ENCODE results near the gene ETV1.
"Not testable (repeated sequence)": the region's sequence is repeated elsewhere in the genome, so short reads cannot be mapped to it uniquely, and the experiment has no call there.

The ETV1 gene

DNA sequence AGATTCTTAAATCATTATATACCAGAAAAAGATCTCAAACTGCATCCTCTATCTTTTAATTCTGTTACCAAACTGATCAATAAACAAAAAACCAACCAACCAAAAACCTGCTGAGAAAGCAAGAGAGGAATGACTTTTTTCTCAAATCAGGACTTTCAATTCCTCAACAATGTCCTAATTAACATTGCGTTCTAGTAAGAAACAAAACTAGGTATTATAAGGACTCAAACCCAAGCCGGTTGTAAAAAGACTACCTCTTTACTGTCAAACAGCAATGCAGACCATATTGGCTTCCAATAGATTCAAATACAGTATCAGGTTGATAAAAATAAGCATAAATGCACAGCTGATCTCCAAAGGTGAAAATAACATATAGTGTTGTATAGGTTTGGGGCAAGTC lies 57.3 kb downstream of the ETV1 start:
- no peak for DNase-seq (ENCODE audit: low spot score)

DNA sequence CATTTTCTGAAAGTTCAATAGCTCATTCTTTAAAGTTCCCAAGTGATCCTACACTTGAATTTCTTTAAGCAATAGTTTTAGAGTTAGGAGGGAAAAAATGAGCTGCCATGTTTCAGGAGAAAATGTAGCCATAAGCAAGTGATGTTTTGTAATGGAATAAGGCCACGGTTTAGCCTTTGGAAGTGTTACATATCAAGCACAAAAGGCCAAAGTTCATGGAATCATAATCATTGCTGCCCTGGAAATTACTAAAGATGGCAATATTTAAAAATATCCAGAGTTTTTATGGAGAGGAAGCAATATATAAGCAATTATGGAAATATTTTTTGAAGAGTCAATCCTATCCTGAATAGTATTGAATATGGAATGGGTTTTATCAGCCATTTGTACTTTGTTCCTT lies 68.4 kb downstream of the ETV1 start:
- DNase-seq (ENCODE audit: low spot score) = no peak

DNA sequence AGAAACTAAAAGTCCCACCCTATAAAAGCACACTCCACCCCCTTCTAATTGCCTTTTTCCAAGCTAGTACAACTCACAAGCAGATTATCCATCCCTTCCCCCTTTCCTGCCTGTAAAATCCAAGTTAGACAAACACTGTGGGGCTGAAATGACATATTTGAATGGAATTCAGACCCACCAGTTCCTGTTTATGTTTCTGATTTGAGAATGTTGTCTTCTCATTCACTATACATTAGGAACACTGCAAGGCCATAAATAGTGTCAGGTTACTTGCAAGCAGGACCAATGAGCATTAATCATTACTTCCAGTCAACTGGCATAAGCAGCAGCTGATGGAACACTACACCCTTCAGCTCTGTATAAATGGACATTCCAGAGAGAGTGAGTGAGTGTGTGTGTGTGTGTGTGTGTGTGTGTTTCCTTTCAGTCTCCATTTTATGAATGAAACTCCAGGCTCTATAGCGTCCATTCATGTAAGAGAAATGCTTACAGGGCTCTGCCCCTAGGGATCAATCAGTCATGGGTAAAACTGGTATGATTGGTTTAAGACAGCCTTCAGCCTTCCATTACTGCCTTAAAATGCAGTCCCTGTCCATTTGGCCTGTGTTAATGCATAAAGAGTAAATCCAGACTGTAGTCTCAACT lies 69.3 kb downstream of the ETV1 start:
- no peak for DNase-seq (ENCODE audit: low spot score)

DNA sequence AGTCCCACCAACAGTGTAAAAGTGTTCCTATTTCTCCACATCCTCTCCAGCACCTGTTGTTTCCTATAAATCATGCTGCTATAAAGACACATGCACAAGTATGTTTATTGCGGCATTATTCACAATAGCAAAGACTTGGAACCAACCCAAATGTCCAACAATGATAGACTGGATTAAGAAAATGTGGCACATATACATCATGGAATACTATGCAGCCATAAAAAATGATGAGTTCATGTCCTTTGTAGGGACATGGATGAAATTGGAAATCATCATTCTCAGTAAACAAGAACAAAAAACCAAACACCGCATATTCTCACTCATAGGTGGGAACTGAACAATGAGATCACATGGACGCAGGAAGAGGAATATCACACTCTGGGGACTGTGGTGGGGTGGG lies 71.1 kb downstream of the ETV1 start:
- DNase-seq (ENCODE audit: low spot score) = not testable (repeated sequence)

DNA sequence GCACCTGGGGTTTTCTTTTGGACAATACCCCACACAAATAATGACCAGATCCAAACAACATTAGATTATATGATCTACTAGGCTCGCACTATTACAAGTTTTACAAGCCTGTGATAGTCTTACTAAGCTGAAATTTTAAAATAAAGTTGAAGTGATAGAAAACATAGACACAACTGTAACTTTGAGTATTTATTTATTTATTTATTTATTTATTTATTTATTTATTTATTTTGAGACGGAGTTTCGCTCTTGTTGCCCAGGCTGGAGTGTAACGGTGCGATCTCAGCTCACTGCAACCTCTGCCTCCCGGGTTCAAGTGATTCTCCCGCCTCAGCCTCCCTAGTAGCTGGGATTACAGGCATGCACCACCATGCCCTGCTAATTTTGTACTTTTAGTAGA lies 72.4 kb downstream of the ETV1 start:
- DNase-seq (ENCODE audit: low spot score) = not testable (repeated sequence)

DNA sequence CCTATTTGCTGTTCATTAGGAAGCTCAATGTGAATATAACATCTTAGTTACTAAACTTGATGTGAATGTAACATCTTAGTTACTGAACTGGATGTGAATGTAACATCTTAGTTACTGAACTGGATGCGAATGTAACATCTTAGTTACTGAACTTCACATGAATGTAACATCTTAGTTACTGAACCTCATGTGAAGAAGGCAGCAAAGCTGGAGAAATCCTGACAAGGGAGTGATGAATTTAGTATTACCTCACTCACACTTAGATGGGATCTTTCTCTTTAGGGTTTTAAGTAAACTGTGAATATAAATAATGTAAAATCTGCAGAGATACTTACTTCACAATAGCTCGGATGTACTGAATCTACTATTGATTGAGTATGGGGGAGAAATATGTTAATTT lies 73.6 kb downstream of the ETV1 start:
- DNase-seq (ENCODE audit: low spot score) = no peak

DNA sequence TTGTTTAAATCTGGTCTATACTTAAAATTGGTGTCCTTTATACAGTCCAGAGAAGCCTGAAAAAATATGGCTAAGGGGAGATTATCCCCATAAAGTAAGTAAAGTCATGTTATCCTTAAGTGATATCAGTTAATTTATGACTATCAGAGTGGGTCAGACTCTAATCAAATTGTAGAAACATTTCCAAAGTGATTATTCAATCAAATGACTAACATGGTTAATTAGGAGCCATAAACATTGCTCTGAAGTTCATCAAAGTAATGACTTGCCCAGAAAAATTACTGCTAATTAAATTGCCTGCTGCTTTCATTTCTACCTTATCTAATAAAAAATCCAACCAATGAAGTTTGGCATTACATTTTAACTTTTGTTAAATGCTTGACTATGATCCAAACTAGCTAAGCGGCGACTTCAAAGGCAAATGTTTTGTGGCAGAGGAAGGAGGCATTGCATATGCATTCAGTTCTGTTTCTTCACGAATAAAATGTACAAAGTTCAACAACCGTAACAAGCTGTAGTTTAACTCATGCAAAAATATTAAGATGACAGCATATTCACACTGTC lies 76.7 kb downstream of the ETV1 start:
- no peak for DNase-seq (ENCODE audit: low spot score)

DNA sequence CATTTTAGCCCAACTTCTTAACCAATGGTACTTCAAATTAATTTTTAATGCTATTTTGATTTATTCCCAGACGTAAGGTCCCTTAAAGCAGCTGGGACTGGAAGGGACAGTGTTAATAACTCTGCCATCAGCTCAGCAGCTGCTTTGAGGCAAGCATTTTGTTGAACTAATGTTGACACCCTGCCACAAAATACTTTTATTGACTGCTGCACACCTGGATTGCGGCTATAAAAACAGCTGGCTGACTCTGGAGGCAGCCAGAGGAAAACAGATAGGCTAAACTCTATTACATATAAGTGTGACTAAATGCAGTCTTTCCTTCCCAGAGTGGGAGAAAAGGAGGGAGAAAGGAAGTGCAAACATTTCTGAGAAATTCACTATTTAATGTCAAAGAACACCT lies 77.6 kb downstream of the ETV1 start:
- DNase-seq (ENCODE audit: low spot score) = no peak

DNA sequence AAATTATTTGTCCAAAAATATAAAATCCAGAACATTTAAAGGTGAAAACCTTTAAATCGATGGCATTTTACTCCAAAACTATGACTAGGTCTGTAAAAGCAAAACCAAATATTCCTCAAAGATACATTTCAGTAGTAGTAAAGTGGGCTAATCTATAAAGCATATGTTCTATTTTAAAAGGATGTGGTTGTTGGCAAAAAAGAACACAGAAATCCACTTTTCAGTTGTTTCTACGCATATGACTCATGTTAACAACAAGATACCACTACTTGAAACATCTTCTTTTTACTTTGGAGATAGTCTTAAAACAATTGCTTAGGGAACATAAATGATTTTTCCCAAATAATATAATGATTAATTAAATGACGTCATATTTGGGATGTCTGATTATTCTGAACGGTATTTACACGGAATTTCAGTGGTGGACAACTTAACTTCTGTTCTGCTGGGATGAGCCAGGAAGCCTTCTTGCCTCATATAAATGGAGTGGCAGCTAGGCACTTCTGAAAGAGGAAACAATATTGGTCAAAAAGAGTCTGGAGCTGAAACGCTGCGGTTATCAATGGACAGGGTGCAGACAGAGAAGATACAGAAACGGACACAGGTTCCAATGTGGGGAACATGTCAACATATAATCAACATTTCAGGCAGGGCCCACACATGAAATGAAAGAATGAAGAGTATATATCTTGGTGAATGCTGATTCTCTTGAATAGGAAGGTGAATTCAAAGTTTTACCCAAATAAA lies 78.5 kb downstream of the ETV1 start:
- no peak for DNase-seq (ENCODE audit: low spot score)

DNA sequence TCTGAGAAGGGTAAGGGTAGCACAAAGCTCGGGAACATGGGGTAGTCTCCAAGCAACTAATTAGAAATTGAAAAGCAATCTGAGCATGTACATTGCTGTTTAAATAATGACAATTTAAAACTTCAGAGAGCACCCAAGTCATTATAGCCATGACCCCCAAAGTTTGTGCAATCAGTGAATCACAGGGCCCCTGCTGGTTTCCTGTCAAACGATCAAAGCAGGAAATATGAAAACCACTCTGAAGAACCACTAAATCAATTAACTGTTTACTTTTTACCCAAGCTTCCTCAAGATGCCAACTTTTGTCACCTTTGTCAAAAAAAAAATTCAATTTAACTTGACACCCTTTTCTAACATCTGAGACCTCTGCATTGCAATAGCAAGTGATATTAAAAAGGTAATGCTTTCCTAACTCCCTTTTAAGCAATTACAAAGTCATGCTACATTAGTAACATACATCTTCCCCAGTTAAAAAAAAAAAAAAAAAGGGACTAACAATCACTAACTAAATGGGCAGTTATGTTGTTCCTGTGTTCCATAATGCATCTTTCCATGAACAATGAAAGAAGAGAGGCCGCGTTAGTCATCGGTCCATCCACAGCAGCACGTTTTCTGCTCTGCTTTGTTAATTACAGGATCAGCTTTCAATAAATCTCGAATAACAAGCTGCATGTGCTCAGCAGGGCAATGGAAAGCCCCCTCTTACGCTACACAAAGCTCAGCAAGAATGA lies 80.6 kb downstream of the ETV1 start:
- no peak for DNase-seq (ENCODE audit: low spot score)

DNA sequence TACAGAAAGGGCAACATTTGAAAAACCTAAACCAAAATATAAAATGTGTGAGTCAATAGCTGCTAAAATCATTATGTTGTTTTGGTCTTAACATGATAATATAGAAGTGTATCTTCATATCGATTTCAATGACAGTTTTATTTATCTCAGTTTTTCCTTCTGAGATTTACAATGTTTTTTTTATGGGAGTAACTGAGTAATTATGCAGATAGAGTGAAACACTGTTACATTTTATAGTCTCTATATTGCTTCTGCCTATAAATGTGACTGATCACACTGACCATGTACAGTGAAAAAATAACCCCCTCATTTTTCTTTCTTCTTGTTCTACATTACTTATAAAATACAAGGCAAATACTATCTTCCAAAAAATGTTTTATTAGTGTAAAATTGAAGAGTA lies 81.6 kb downstream of the ETV1 start:
- no peak for DNase-seq (ENCODE audit: low spot score)

DNA sequence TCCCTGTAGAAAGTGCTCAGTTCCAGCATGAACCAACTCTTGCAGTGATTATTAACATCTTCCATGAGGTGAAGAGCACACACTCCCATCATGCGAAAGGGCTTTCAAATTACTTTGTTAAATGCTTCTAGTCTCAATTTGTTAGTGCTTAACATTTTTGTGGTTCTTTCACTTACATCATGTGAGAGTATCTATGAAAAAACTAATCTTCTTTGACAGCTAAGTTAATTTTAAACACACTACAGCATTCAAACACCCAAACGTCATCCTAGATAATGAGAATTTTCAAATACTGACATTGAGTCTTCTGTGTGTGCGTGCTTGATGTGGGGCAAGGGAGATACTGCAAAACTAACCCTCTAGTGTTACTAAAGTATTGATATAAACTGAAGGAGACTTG lies 84.8 kb downstream of the ETV1 start:
- DNase-seq (ENCODE audit: low spot score) = no peak

DNA sequence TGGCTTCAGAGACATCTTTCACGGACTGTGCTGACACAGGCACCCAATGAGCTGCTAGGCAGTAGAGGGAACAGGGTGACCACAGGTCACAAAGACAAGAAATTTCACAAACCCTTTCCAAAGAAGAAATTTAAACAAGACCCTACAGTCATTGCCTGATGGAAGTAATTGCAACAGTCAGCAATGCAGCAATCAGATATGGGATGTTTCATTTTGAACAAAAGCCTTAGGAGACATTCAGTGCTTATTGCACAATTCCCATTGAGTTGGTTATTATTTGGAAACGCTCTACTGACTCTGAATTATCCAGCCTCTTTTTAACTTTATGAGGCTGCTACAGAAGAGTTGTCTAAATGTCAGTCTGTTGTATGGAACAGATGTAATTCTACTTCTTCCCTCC lies 85.5 kb downstream of the ETV1 start:
- no peak for DNase-seq (ENCODE audit: low spot score)

DNA sequence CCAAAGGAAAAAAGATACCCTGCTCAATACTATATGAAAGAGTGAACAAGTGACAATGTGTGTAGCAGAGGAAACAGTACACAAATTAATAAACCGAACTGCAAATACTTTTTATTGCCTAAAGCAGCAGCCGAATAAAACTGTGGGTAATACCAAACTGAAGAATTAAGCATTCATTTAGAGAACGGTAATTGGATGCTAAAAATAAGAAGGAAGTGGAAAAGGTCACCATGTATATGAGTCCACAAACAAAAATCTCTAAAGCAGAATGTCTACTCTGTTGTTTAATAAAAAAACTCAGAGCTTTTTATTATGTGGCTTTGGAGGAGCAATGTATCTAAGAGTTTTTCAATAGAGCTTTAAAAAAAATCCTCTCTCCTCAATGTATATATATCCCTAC lies 87.9 kb downstream of the ETV1 start:
- no peak for DNase-seq (ENCODE audit: low spot score)

DNA sequence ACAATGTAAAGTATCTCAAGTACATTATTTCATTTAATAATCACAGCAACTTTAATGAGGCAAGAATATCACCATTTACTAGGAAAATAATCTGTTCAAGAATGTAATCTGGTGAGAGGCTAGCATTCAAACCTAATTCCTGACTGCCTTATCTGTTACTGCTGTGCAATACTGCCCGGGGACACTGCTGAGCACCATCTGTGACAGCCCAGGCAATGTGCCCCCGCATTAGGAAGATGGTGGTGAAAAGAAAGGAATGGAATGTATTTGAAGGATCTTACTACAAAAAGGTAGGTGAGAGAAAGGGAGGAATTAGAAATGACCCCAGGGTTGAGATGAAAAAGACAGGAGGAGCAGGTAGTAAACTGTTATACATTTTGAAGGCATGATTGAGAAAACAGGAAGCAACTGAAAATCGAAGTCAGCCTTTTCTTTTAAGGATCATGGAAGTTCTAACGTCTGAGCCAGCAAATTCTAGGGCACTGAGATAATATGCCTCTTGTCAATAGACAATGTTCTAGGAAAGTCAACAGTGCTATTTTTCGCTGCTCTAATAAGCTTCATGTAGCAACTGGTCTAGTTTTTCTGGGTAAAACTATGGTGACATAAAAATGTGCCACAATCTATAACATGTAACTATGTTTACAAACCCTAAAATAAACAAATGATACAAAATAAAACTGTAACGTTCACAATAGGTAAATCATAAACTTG lies 90.4 kb downstream of the ETV1 start:
- no peak for DNase-seq (ENCODE audit: low spot score)

DNA sequence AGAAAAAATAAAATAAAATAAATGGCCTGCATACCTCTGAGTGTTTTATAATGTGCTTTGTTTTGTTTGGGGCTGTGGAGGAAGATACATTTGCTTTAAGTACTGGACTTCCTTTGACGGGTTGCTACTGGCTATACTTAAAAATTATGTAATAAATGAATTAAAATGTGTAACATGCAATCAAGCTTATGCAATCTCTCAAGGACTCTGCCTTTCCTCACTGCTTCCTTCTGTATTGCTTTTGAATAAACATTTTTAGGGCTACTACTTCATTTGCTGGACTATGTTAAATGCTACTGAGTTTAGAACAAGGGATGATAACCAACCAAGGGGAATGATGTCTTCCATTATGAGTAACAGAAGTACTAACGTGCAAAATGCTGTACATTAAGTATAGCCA lies 91.6 kb downstream of the ETV1 start:
- DNase-seq (ENCODE audit: low spot score) = no peak

DNA sequence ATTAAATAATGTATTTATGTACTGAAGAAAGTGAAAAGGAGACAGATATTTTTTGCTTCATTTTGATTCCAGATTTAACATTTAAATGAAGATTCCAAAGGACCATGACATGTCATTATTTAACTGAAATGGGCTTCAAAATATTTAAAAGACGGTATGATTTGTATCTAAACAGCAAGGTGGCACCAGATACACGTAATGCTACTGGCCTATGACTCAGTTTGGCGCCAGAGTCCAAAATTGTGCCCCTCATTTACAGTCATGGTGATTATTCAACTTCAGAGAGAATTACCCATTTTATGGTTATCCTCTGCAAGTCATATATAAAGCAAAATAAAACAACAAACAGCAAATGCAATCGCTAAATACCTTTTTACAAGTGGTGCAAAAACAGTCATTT lies 94.5 kb downstream of the ETV1 start:
- DNase-seq (ENCODE audit: low spot score) = no peak

DNA sequence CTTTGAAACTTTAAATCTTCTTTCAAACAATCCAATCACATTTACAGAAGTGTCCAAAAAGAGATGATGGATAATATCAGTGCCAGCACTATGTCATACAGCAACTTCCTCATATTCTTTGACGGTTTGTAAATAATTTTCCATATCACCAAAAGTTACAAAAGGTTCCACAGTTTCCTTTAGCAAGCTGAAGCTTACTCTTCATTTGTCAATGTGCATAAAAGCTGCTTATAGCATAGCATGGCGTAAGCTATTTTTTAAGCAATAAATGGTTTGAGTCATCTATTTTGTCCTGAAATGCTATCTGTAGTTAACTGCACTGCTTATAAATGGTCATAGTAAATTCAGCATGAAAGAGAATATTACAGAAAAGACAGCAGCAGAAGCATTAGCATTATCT lies 95.1 kb downstream of the ETV1 start:
- DNase-seq (ENCODE audit: low spot score) = no peak

DNA sequence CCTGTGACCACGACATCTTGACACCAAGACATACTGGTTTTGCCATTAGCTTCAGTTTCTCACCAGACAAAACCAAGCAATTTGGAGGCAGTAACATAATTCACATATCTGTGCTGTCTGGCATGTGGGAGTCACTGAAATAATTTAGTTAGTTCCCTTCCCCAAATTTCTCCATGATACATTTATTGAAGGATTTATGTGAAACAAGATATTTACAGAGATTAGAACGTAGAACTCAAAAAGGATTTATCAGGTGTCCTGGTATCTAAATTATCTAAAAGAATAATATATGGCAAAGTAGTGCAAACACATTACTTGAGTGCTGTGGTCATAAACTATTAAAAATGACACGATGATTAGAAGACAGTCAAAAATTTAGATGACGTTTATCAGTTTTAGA lies 98.7 kb downstream of the ETV1 start:
- no peak for DNase-seq (ENCODE audit: low spot score)

DNA sequence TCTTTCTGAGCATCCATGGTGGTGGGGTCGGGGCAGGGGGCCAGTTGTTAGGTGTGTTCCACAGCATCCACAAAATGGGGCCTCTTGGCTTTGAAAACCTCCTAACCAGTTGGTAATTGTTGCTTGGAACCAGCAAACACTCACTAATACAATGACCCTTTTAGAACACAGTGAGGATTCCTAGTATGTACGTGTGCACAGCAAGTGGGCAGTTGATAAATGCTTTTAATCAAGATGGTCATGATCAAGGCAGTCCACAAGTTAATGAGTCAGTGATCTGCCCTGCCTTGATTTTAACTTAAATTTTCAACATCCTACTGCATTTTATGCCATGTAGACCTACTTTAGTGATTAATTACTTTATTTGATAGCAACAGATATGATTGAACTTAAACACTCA lies 103.1 kb downstream of the ETV1 start:
- DNase-seq (ENCODE audit: low spot score) = no peak

DNA sequence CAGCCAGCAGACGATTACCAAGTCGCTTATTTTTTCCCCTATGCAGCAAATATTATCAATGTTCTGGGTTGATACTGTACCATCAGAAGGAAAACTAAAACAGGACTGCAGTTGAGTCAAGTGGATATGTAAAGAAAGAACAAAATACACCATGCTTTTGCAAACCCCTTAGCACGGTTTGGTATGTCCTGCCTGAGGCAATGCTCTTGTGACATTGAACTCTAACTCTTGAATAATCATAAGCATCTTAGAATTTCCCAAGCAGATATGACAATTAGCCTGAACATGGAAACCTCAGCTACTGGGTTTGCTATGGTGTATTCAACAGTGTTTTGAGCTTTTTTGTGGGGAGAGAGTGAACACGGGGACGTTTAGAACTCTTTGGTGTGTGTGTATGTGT lies 107.4 kb downstream of the ETV1 start:
- no peak for DNase-seq (ENCODE audit: low spot score)

DNA sequence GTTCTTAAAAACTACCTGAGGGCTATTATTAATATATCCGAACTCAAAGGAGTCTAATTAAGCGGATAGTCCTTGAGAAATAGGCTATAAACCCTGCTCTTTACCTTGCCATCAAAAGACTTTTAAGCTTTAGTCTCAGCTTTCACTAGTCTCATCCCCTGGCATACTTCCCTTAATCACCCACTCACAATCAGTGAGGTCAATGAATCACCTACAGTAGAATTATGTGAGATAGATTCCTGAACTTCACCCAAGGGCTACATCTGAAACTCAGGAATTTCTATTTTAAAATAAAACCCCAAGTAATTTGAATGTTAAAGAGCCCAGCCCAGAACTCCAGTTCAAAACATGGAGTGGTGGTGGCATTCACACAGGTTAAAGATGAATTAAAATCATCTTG lies 108.7 kb downstream of the ETV1 start:
- no peak for DNase-seq (ENCODE audit: low spot score)
